HEK293 (cell line): ENCODE data around the gene PGBD1.

ENCODE experiments used
- CTCF ChIA-PET: fragments of 350-600 bp; formaldehyde crosslinking; extraction: SDS; loops from one replicate; lab custom pipeline; 2021; ENCODE audit warnings: antibody characterized with exemption; lab: Yijun Ruan, JAX
- POLR2A ChIA-PET: fragments of 300-600 bp; formaldehyde crosslinking; extraction: SDS; loops from one replicate; lab custom pipeline; 2020; ENCODE audit warnings: antibody characterized with exemption, inconsistent platforms; lab: Yijun Ruan, JAX
- H3K27ac ChIP-seq: fragments of 200-500 bp; sonication (Bioruptor generic); 2 replicates; pipeline ENCODE4 v1.5.1; 2014; ENCODE audit warnings: low read depth, low read length, control low read depth, inconsistent platforms; ENCODE audit errors: extremely low read depth
- H3K36me3 ChIP-seq, 2 experiments: fragments of 200-500 bp in 1 of 2; sonication (Bioruptor generic) in 1 of 2; 1 replicate in 1 of 2; 2 replicates in 1 of 2; pipeline ENCODE4 v1.5.1; 2014 to 2017; ENCODE audit warnings: inconsistent platforms in 2 of 2, low read length in 2 of 2; ENCODE audit not compliant: control insufficient read depth in 2 of 2, insufficient read depth in 1 of 2
- H3K4me1 ChIP-seq: fragments of 200-500 bp; sonication (Bioruptor generic); 2 replicates; pipeline ENCODE4 v1.5.1; 2014; ENCODE audit warnings: mild to moderate bottlenecking, low read length, inconsistent platforms; ENCODE audit not compliant: control insufficient read depth, insufficient read depth
- H3K4me3 ChIP-seq: 2 replicates; pipeline ENCODE4 v1.5.1; 2011; ENCODE audit warnings: low read depth, mild to moderate bottlenecking, control low read depth, low read length, moderate library complexity
- H3K9me3 ChIP-seq: fragments of 200-500 bp; sonication (Bioruptor generic); 2 replicates; pipeline ENCODE4 v1.5.1; 2014; ENCODE audit warnings: low read depth, low read length, inconsistent platforms; ENCODE audit not compliant: control insufficient read depth, insufficient read depth
- KLF10 ChIP-seq: fragments of 450-650 bp; IDR thresholded peaks from 2 replicates; pipeline ENCODE4 v1.5.1; 2018; ENCODE audit warnings: missing biosample characterization, mild to moderate bottlenecking, missing genetic modification characterization
- KLF16 ChIP-seq: fragments of 450-650 bp; formaldehyde crosslinking; IDR thresholded peaks from 2 replicates; pipeline ENCODE4 v1.5.1; 2017; ENCODE audit warnings: missing biosample characterization, missing genetic modification characterization
- MYNN ChIP-seq: fragments of 450-650 bp; formaldehyde crosslinking; IDR thresholded peaks from 2 replicates; pipeline ENCODE4 v1.5.1; 2016; ENCODE audit warnings: missing biosample characterization, missing genetic modification characterization, borderline replicate concordance
- SCRT1 ChIP-seq: fragments of 450-650 bp; formaldehyde crosslinking; IDR thresholded peaks from 2 replicates; pipeline ENCODE4 v1.5.1; 2016; ENCODE audit warnings: missing biosample characterization, missing genetic modification characterization, borderline replicate concordance
- SCRT2 ChIP-seq: fragments of 450-650 bp; formaldehyde crosslinking; IDR thresholded peaks from 2 replicates; pipeline ENCODE4 v1.5.1; 2016; ENCODE audit warnings: missing biosample characterization, missing genetic modification characterization
- SETDB1 ChIP-seq: IDR thresholded peaks from one replicate; pipeline ENCODE4 v1.6.1; 2017; ENCODE audit warnings: mild to moderate bottlenecking, low read length, moderate library complexity, mixed read lengths; ENCODE audit not compliant: insufficient read length
- ZBTB10 ChIP-seq: fragments of 450-650 bp; formaldehyde crosslinking; IDR thresholded peaks from 2 replicates; pipeline ENCODE4 v1.5.1; 2016; ENCODE audit warnings: missing biosample characterization, missing genetic modification characterization
- ZNF138 ChIP-seq: fragments of 450-650 bp; formaldehyde crosslinking; IDR thresholded peaks from 2 replicates; pipeline ENCODE4 v1.5.1; 2016; ENCODE audit warnings: missing biosample characterization, missing genetic modification characterization, borderline replicate concordance
- ZNF175 ChIP-seq: fragments of 450-650 bp; formaldehyde crosslinking; IDR thresholded peaks from 2 replicates; pipeline ENCODE4 v1.5.1; 2016; ENCODE audit warnings: missing biosample characterization, missing genetic modification characterization
- ZNF24 ChIP-seq: fragments of 450-650 bp; formaldehyde crosslinking; IDR thresholded peaks from 2 replicates; pipeline ENCODE4 v1.5.1; 2016; ENCODE audit warnings: missing biosample characterization, missing genetic modification characterization
- ZNF280D ChIP-seq: fragments of 450-650 bp; formaldehyde crosslinking; IDR thresholded peaks from 2 replicates; pipeline ENCODE4 v1.5.1; 2016; ENCODE audit warnings: missing biosample characterization, missing genetic modification characterization
- ZNF518A ChIP-seq: fragments of 450-650 bp; formaldehyde crosslinking; conservative IDR thresholded peaks from 2 replicates; pipeline ENCODE4 v1.5.1; 2016; ENCODE audit warnings: low read depth, missing biosample characterization, missing genetic modification characterization
- ZNF529 ChIP-seq: fragments of 450-650 bp; formaldehyde crosslinking; IDR thresholded peaks from 2 replicates; pipeline ENCODE4 v1.5.1; 2017; ENCODE audit warnings: missing genetic modification characterization, missing biosample characterization; ENCODE audit not compliant: insufficient replicate concordance
- ZNF585B ChIP-seq: fragments of 450-650 bp; formaldehyde crosslinking; IDR thresholded peaks from 2 replicates; pipeline ENCODE4 v1.5.1; 2016; ENCODE audit warnings: missing biosample characterization, missing genetic modification characterization
- ZNF747 ChIP-seq: fragments of 450-650 bp; formaldehyde crosslinking; IDR thresholded peaks from 2 replicates; pipeline ENCODE4 v1.5.1; 2016; ENCODE audit warnings: missing biosample characterization, missing genetic modification characterization
- ZSCAN18 ChIP-seq: fragments of 450-650 bp; formaldehyde crosslinking; IDR thresholded peaks from 2 replicates; pipeline ENCODE4 v1.5.1; 2016; ENCODE audit warnings: missing biosample characterization, missing genetic modification characterization
- TF ChIP-seq, protein P1 (sequence below): fragments of 450-650 bp; formaldehyde crosslinking; IDR thresholded peaks from 2 replicates; pipeline ENCODE4 v1.5.1; 2016; ENCODE audit warnings: missing biosample characterization, missing genetic modification characterization
- TF ChIP-seq, protein P2 (sequence below): fragments of 450-650 bp; formaldehyde crosslinking; IDR thresholded peaks from 2 replicates; pipeline ENCODE4 v1.5.1; 2016; ENCODE audit warnings: missing biosample characterization, missing genetic modification characterization

The PGBD1 gene

DNA sequence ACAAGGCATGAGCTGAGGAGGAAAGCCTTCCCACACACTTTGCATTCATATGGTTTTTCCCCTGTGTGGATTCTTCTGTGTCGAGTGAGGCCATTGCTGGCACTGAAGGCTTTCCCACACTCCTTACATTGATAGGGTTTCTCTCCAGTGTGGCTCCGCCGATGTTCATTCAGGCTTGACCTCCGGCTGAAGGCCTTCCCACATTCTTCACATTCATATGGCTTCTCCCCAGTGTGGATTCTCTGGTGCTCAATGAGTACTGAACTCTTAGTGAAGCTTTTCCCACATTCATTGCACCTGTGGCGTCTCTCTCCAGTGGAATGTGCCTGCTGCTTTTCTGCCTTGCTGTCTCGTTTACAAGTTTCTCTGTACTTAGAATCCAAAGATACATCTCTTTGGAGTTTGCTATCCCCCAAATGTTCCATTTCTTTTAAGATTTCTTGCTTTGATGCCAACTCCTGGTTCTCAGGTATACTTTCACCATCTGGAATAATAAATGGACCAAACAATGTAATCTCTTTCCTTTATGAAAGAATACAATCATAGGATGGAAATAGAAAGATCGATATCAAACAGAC lies 45.1 kb downstream of the PGBD1 start:
- CTCF ChIA-PET, result no interaction called here
- H3K9me3 ChIP-seq, result no peaks in the 10 kb centered on the region
- POLR2A ChIA-PET, result no interaction called here
- H3K4me3 ChIP-seq, result no peak overlapping the region
- H3K27ac ChIP-seq, result no peak overlapping the region
- peaks cover 0 to 13% of the 10 kb centered on the region in 2 experiments; a peak in 1 of 3 replicates for H3K36me3 ChIP-seq
- TF ChIP-seq ZNF175 (tag by site-specific recombination) (no peak), KLF16 (tag by site-specific recombination) (no peak), SCRT2 (peak; percentile 67), ZSCAN18 (tag by site-specific recombination) (no peak), ZNF529 (tag by site-specific recombination) (no peak), ZNF518A (tag by site-specific recombination) (0 out of 2 replicates have a peak, but pooled peaks have one; percentile 18), MYNN (tag by site-specific recombination) (no peak), SETDB1 (peak; percentile 99), ZNF585B (tag by site-specific recombination) (no peak), ZNF280D (tag by site-specific recombination) (peak; percentile 64; the same call in 1 of the 2 replicates), SCRT1 (tag by site-specific recombination) (0 out of 2 replicates have a peak, but pooled peaks have one; percentile 34)
- TF ChIP-seq, protein P1, sequence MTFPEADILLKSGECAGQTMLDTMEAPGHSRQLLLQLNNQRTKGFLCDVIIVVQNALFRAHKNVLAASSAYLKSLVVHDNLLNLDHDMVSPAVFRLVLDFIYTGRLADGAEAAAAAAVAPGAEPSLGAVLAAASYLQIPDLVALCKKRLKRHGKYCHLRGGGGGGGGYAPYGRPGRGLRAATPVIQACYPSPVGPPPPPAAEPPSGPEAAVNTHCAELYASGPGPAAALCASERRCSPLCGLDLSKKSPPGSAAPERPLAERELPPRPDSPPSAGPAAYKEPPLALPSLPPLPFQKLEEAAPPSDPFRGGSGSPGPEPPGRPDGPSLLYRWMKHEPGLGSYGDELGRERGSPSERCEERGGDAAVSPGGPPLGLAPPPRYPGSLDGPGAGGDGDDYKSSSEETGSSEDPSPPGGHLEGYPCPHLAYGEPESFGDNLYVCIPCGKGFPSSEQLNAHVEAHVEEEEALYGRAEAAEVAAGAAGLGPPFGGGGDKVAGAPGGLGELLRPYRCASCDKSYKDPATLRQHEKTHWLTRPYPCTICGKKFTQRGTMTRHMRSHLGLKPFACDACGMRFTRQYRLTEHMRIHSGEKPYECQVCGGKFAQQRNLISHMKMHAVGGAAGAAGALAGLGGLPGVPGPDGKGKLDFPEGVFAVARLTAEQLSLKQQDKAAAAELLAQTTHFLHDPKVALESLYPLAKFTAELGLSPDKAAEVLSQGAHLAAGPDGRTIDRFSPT (tag by site-specific recombination), result no peak
- no peaks in the 10 kb centered on the region for H3K4me1 ChIP-seq

GRCh38 chr6:28330041-28330440 lies 48.7 kb downstream of the PGBD1 start:
- CTCF ChIA-PET, result no interaction called here
- Histone ChIP-seq H3K36me3 (peaks cover 0 to 13% of the 10 kb centered on the region in 2 experiments; a peak in 1 of 3 replicates), H3K9me3 (no peaks in the 10 kb centered on the region), H3K27ac (no peak overlapping the region), H3K4me1 (no peaks in the 10 kb centered on the region), H3K4me3 (no peak overlapping the region)
- POLR2A ChIA-PET, result no interaction called here
- no peak for TF ChIP-seq ZBTB10 (tag by site-specific recombination)
- no peak for TF ChIP-seq ZNF747 (tag by site-specific recombination)
- no peak for TF ChIP-seq ZNF138 (tag by site-specific recombination)
- TF ChIP-seq, protein P2, sequence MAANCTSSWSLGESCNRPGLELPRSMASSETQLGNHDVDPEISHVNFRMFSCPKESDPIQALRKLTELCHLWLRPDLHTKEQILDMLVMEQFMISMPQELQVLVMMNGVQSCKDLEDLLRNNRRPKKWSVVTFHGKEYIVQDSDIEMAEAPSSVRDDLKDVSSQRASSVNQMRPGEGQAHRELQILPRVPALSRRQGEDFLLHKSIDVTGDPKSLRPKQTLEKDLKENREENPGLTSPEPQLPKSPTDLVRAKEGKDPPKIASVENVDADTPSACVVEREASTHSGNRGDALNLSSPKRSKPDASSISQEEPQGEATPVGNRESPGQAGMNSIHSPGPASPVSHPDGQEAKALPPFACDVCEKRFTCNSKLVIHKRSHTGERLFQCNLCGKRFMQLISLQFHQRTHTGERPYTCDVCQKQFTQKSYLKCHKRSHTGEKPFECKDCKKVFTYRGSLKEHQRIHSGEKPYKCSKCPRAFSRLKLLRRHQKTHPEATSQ (tag by site-specific recombination), result no peak
- no peak for TF ChIP-seq ZNF24 (tag by site-specific recombination)
- TF ChIP-seq KLF10 (tag by site-specific recombination), result no peak
